Neural progenitor cell (in vitro differentiated cells): ENCODE data around the gene RIPPLY3. TPM values are rescaled to one million over a fixed set of nuclear protein-coding genes. Genes with fewer than 3 reads are reported as not detected.
"Not testable (repeated sequence)": the region's sequence is repeated elsewhere in the genome, so short reads cannot be mapped to it uniquely, and the experiment has no call there.

Source experiments
- DNase-seq: peaks from one replicate; pipeline ENCODE4 v3.0.0-alpha.2; 2016; ENCODE audit warnings: low spot score
- H2AFZ ChIP-seq: fragments of 200-600 bp; sonication (generic); replicated peaks from 2 replicates; pipeline ENCODE4 v1.6.1; 2016; ENCODE audit warnings: antibody characterized with exemption
- H3F3A ChIP-seq: fragments of 200-600 bp; sonication (generic); 2 replicates; pipeline ENCODE4 v1.6.1; 2016; ENCODE audit warnings: antibody characterized with exemption, low read depth
- H3K27ac ChIP-seq: fragments of 200-600 bp; sonication (generic); 2 replicates; pipeline ENCODE4 v1.5.1; 2016; ENCODE audit warnings: mild to moderate bottlenecking
- H3K27me3 ChIP-seq: fragments of 200-600 bp; sonication (generic); 2 replicates; pipeline ENCODE4 v1.6.1; 2016; ENCODE audit warnings: mild to moderate bottlenecking, moderate library complexity
- H3K36me3 ChIP-seq: fragments of 200-600 bp; sonication (generic); 2 replicates; pipeline ENCODE4 v1.5.1; 2016
- H3K4me1 ChIP-seq: fragments of 200-600 bp; sonication (generic); 2 replicates; pipeline ENCODE4 v1.6.1; 2016; ENCODE audit warnings: mixed run types
- H3K4me2 ChIP-seq: fragments of 200-600 bp; sonication (generic); 2 replicates; pipeline ENCODE4 v1.6.1; 2016
- H3K4me3 ChIP-seq: fragments of 200-600 bp; sonication (generic); 2 replicates; pipeline ENCODE4 v1.5.1; 2016
- H3K79me2 ChIP-seq: fragments of 200-600 bp; sonication (generic); 2 replicates; pipeline ENCODE4 v1.6.1; 2016; ENCODE audit warnings: low read depth
- H3K9ac ChIP-seq: fragments of 200-600 bp; sonication (generic); 2 replicates; pipeline ENCODE4 v1.6.1; 2016
- H3K9me3 ChIP-seq: fragments of 200-600 bp; sonication (generic); 2 replicates; pipeline ENCODE4 v1.5.1; 2016; ENCODE audit warnings: low read depth
- H4K20me1 ChIP-seq: fragments of 200-600 bp; sonication (generic); 2 replicates; pipeline ENCODE4 v1.6.1; 2016; ENCODE audit warnings: low read depth
- H3K27ac Mint-ChIP-seq: 3 replicates; pipeline ENCODE4 v1.8.0; 2021; ENCODE audit warnings: mixed read lengths
- H3K27me3 Mint-ChIP-seq: 2 replicates; pipeline ENCODE4 v1.8.0; 2022; ENCODE audit warnings: low read depth, mild to moderate bottlenecking, inconsistent platforms, moderate library complexity, mixed read lengths; ENCODE audit not compliant: insufficient read depth
- H3K36me3 Mint-ChIP-seq: 3 replicates; pipeline ENCODE4 v1.8.0; 2021; ENCODE audit warnings: mixed read lengths
- H3K4me1 Mint-ChIP-seq: 3 replicates; pipeline ENCODE4 v1.8.0; 2021; ENCODE audit warnings: mixed read lengths
- H3K4me3 Mint-ChIP-seq: 3 replicates; pipeline ENCODE4 v1.8.0; 2021; ENCODE audit warnings: mild to moderate bottlenecking, moderate library complexity, mixed read lengths
- H3K9me3 Mint-ChIP-seq: 3 replicates; pipeline ENCODE4 v1.8.0; 2020; ENCODE audit warnings: mixed read lengths
- EZH2 ChIP-seq: fragments of 200-600 bp; sonication (generic); IDR thresholded peaks from 2 replicates; pipeline ENCODE4 v1.6.1; 2017; ENCODE audit warnings: antibody characterized with exemption, mild to moderate bottlenecking, moderate library complexity
- EZH2phosphoT487 ChIP-seq: fragments of 200-600 bp; sonication (generic); IDR thresholded peaks from 2 replicates; pipeline ENCODE4 v1.6.1; 2017; ENCODE audit warnings: antibody characterized with exemption
- total RNA-seq: library from RNA; depleted of rRNA; stranded (reverse); fragments of >200 nt; gene quantifications from 2 replicates; pipeline ENCODE4 v1.2.3, GENCODE V29; 2015; ENCODE audit warnings: low replicate concordance
- TF ChIP-seq, protein P1 (sequence below): fragments of 200-600 bp; sonication (generic); IDR thresholded peaks from 2 replicates; pipeline ENCODE4 v1.5.1; 2017; ENCODE audit warnings: antibody characterized with exemption, mild to moderate bottlenecking

RIPPLY3 gene
- total RNA-seq, 1 donor from 2014 or later = 2.8 TPM

DNA sequence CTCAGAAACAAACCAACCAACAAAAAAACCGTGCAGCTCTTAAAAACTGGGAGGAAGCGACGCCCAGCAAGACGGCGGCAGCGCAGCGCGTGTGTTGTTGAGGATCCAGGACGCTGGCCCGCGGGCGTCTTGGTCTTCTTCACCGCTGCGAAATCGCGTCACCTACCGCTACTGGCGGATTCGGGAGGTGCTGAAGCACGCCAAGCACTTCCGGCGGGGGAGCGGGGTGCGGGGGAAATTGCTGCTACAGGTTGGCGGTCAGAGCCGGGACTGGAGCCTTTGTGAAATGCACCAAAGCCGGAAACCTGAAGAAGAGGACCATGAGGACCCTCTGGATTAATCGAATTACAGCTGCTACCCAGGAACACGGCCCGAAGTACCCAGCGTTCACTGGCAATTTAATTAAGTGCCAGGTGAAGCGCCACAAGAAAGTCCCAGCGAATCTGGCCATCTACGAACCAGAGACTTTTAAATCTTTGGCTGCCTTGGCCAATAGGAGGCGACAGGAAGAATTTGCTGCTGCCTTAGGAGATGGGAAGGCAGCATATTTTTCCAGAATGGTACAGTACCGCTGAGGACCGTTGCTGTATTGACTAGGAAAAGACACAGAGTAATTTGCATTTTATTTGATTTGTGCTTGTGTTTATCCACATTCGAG lies 11.9 kb upstream of the RIPPLY3 start:
- peaks cover 7% of the 10 kb centered on the region for H3K27me3 Mint-ChIP-seq
- Histone ChIP-seq H3K9me3 (no peaks in the 10 kb centered on the region), H3K36me3 (no peaks in the 10 kb centered on the region), H3K4me3 (no peak overlapping the region), H3K4me1 (peaks cover 16% of the 10 kb centered on the region), H3K4me2 (no peak overlapping the region), H3K27me3 (no peaks in the 10 kb centered on the region), H3K27ac (no peak overlapping the region), H3K9ac (no peak overlapping the region), H4K20me1 (no peaks in the 10 kb centered on the region), H3K79me2 (no peaks in the 10 kb centered on the region), H3F3A (peaks cover 19% of the 10 kb centered on the region), H2AFZ (no peak overlapping the region)
- peaks cover 11% of the 10 kb centered on the region for H3K4me1 Mint-ChIP-seq
- no peak overlapping the region for H3K27ac Mint-ChIP-seq
- no peak for TF ChIP-seq EZH2phosphoT487
- TF ChIP-seq, protein P1, sequence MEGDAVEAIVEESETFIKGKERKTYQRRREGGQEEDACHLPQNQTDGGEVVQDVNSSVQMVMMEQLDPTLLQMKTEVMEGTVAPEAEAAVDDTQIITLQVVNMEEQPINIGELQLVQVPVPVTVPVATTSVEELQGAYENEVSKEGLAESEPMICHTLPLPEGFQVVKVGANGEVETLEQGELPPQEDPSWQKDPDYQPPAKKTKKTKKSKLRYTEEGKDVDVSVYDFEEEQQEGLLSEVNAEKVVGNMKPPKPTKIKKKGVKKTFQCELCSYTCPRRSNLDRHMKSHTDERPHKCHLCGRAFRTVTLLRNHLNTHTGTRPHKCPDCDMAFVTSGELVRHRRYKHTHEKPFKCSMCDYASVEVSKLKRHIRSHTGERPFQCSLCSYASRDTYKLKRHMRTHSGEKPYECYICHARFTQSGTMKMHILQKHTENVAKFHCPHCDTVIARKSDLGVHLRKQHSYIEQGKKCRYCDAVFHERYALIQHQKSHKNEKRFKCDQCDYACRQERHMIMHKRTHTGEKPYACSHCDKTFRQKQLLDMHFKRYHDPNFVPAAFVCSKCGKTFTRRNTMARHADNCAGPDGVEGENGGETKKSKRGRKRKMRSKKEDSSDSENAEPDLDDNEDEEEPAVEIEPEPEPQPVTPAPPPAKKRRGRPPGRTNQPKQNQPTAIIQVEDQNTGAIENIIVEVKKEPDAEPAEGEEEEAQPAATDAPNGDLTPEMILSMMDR = no peak
- TF ChIP-seq EZH2 = no peak
- H3K36me3 Mint-ChIP-seq = no peaks in the 10 kb centered on the region
- no peak overlapping the region for H3K4me3 Mint-ChIP-seq
- no peaks in the 10 kb centered on the region for H3K9me3 Mint-ChIP-seq
- peak; percentile 27 for DNase-seq

DNA sequence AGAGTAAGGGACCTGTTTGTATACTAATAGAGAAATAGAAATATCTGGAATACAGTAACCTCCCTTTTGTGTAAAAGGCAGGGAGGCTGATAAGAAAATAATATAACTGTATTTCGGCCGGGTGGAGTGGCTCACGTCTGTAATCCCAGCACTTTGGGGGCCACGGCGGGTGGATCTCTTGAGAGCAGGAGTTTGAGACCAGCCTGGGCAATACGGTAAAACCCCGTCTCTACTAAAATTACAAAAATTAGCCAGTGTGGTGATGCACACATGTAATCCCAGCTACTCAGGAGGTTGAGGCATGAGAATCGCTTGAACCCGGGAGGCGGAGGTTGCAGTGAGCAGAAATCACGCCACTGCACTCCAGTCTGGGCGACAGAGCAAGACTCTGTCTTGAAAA lies 11.2 kb upstream of the RIPPLY3 start:
- peaks cover 14% of the 10 kb centered on the region for H3F3A ChIP-seq
- not testable (repeated sequence) for H3K27me3 Mint-ChIP-seq, H3K36me3 Mint-ChIP-seq, H4K20me1 ChIP-seq, DNase-seq, H3K9me3 ChIP-seq, H3K9me3 Mint-ChIP-seq, H3K4me2 ChIP-seq, H3K27ac ChIP-seq, H2AFZ ChIP-seq, H3K4me3 Mint-ChIP-seq, H3K79me2 ChIP-seq, H3K27ac Mint-ChIP-seq, H3K9ac ChIP-seq, H3K36me3 ChIP-seq, H3K27me3 ChIP-seq, H3K4me3 ChIP-seq
- peaks cover 15% of the 10 kb centered on the region for H3K4me1 ChIP-seq
- peaks cover 10% of the 10 kb centered on the region for H3K4me1 Mint-ChIP-seq

GRCh38 chr21:36999131-36999898 lies 7.2 kb upstream of the RIPPLY3 start:
- Mint-ChIP-seq H3K4me1 (peaks cover 20% of the 10 kb centered on the region), H3K27me3 (peaks cover 8% of the 10 kb centered on the region), H3K36me3 (no peaks in the 10 kb centered on the region), H3K4me3 (no peak overlapping the region), H3K27ac (peak overlapping the region; percentile 51), H3K9me3 (no peaks in the 10 kb centered on the region)
- peaks cover 16% of the 10 kb centered on the region for H3K27me3 ChIP-seq
- H3K79me2 ChIP-seq = no peaks in the 10 kb centered on the region
- H3K9me3 ChIP-seq = no peaks in the 10 kb centered on the region
- no peak overlapping the region for H3K27ac ChIP-seq
- H3K4me2 ChIP-seq = no peak overlapping the region
- DNase-seq = no peak
- TF ChIP-seq, protein P1 = no peak
- TF ChIP-seq EZH2 (no peak), EZH2phosphoT487 (no peak)
- H3K9ac ChIP-seq = no peak overlapping the region
- peaks cover 16% of the 10 kb centered on the region for H3F3A ChIP-seq
- no peak overlapping the region for H2AFZ ChIP-seq
- peaks cover 10% of the 10 kb centered on the region for H3K4me1 ChIP-seq
- no peak overlapping the region for H3K4me3 ChIP-seq
- no peaks in the 10 kb centered on the region for H3K36me3 ChIP-seq
- H4K20me1 ChIP-seq = no peaks in the 10 kb centered on the region

GRCh38 chr21:37000381-37000780 lies 6.1 kb upstream of the RIPPLY3 start:
- Mint-ChIP-seq H3K27ac (peak overlapping the region; percentile 44), H3K27me3 (peaks cover 12% of the 10 kb centered on the region), H3K36me3 (no peaks in the 10 kb centered on the region), H3K4me1 (peaks cover 20% of the 10 kb centered on the region), H3K4me3 (no peak overlapping the region), H3K9me3 (no peaks in the 10 kb centered on the region)
- Histone ChIP-seq H3K79me2 (no peaks in the 10 kb centered on the region), H3K27ac (no peak overlapping the region), H3K4me1 (peaks cover 10% of the 10 kb centered on the region), H3K9ac (no peak overlapping the region), H3K9me3 (no peaks in the 10 kb centered on the region), H3K4me2 (no peak overlapping the region), H3K27me3 (peaks cover 26% of the 10 kb centered on the region), H3K4me3 (no peak overlapping the region), H3F3A (peaks cover 20% of the 10 kb centered on the region), H4K20me1 (no peaks in the 10 kb centered on the region), H3K36me3 (no peaks in the 10 kb centered on the region), H2AFZ (no peak overlapping the region)
- TF ChIP-seq, protein P1 = no peak
- no peak for TF ChIP-seq EZH2
- TF ChIP-seq EZH2phosphoT487 = no peak
- DNase-seq = no peak
